Measurements from ENCODE around the gene CISD3. TPM values are rescaled to one million over a fixed set of nuclear protein-coding genes. Genes with fewer than 3 reads are reported as not detected.

CISD3 gene
- total RNA-seq, 4 donors from 2014 or later: 6.8 to 12.7 (median 10.1) TPM

GRCh38 chr17:38702166-38702915 lies 27.8 kb upstream of the CISD3 start:
- Histone ChIP-seq H3K36me3 (no peaks in the 10 kb centered on the region), H3K4me1 (peaks cover 53% of the 10 kb centered on the region), H3K9me3 (no peaks in the 10 kb centered on the region), H3K4me3 (peak overlapping the region; percentile 85), H3K27me3 (no peaks in the 10 kb centered on the region), H3K27ac (peak overlapping the region; percentile 90)
- peak; percentile 93 to 95 for DNase-seq (ENCODE audit: low spot score in 2 of 2)
- TF ChIP-seq CTCF (IDR thresholded peaks at IDR 0.05): no peak
- no peak for TF ChIP-seq EP300 (IDR thresholded peaks at IDR 0.05)
- peak in 1 of 2 donors; percentile 72 for TF ChIP-seq POLR2A (IDR thresholded peaks at IDR 0.05)
- peak in 2 of 3 donors; percentile 40 to 60 for TF ChIP-seq POLR2AphosphoS5 (IDR thresholded peaks at IDR 0.05)
- 0% methylated on average over 21 of the region's 81 CpGs for WGBS

- Histone ChIP-seq H3K27ac (peak overlapping the region; percentile 90), H3K4me1 (peaks cover 61% of the 10 kb centered on the region), H3K36me3 (no peaks in the 10 kb centered on the region), H3K4me3 (peak overlapping the region; percentile 85), H3K27me3 (no peaks in the 10 kb centered on the region), H3K9me3 (no peaks in the 10 kb centered on the region)
- no peak for DNase-seq (ENCODE audit: low spot score in 2 of 2)
- 2% methylated on average over 53 of the region's 55 CpGs for WGBS
- no peak for TF ChIP-seq EP300 (IDR thresholded peaks at IDR 0.05)
- TF ChIP-seq POLR2A (IDR thresholded peaks at IDR 0.05): no peak
- no peak for TF ChIP-seq CTCF (IDR thresholded peaks at IDR 0.05)
- TF ChIP-seq POLR2AphosphoS5 (IDR thresholded peaks at IDR 0.05): no peak
Observed at GRCh38 chr17:38702916-38703741, 27.0 kb upstream of the CISD3 start.

GRCh38 chr17:38703742-38704605 lies 26.2 kb upstream of the CISD3 start:
- H3K4me3 ChIP-seq: peak overlapping the region; percentile 85
- peak; percentile 90 to 92 for DNase-seq (ENCODE audit: low spot score in 2 of 2)
- H3K36me3 ChIP-seq: peaks cover 3% of the 10 kb centered on the region
- under 1% methylated on average over 25 of the region's 50 CpGs for WGBS
- H3K27me3 ChIP-seq: no peaks in the 10 kb centered on the region
- H3K27ac ChIP-seq: peak overlapping the region; percentile 90
- peaks cover 65% of the 10 kb centered on the region for H3K4me1 ChIP-seq
- TF ChIP-seq CTCF (IDR thresholded peaks at IDR 0.05): no peak
- H3K9me3 ChIP-seq: no peaks in the 10 kb centered on the region

GRCh38 chr17:38704606-38705522 lies 25.3 kb upstream of the CISD3 start, which contains the start of gene MLLT6:
Gene MLLT6, plus strand, starts transcription at chr17:38705273. Its CDS starts 360 bp downstream, at chr17:38705633.
- peak within 1 kb of the TSS; percentile 90 for H3K27ac ChIP-seq
- H3K4me1 ChIP-seq: peaks cover 66% of the 10 kb centered on the region
- no peak for TF ChIP-seq CTCF (IDR thresholded peaks at IDR 0.05)
- TF ChIP-seq POLR2A (IDR thresholded peaks at IDR 0.05): no peak
- TF ChIP-seq EP300 (IDR thresholded peaks at IDR 0.05): no peak
- no peak for TF ChIP-seq POLR2AphosphoS5 (IDR thresholded peaks at IDR 0.05)
- WGBS: under 1% methylated on average over 68 of the region's 100 CpGs
- peaks cover 9% of the 10 kb centered on the region for H3K36me3 ChIP-seq
- H3K27me3 ChIP-seq: no peaks in the 10 kb centered on the region
- H3K9me3 ChIP-seq: no peaks in the 10 kb centered on the region
- DNase-seq (ENCODE audit: low spot score in 2 of 2): peak in 1 of 2 donors; percentile 89
- H3K4me3 ChIP-seq: peak within 1 kb of the TSS; percentile 85
